H1 (cell line): ENCODE data around the gene F5. TPM values are rescaled to one million over a fixed set of nuclear protein-coding genes. Genes with fewer than 3 reads are reported as not detected.

Experiments
- FOSL1 ChIP-seq: IDR thresholded peaks from 2 replicates; pipeline ENCODE4 v1.6.1; 2011; ENCODE audit warnings: mild to moderate bottlenecking, low read depth, low read length, moderate library complexity; ENCODE audit not compliant: insufficient read depth
- JUND ChIP-seq: IDR thresholded peaks from 2 replicates; pipeline ENCODE4 v1.6.1; 2011; ENCODE audit warnings: mild to moderate bottlenecking, improper control_type of control experiment, low read length
- polyA plus RNA-seq, 7 experiments: library from polyadenylated mRNA; depleted of rRNA in 3 of 7; stranded (reverse) in 5 of 7; unstranded in 2 of 7; fragments of >200 nt in 5 of 7; fragments of 200-250 nt in 2 of 7; gene quantifications; 1 replicate in 5 of 7; 2 replicates in 1 of 7; 4 replicates in 1 of 7; pipeline versions ENCODE4 v1.2.1 to v1.2.3, GENCODE V29; 2011 to 2013; ENCODE audit warnings: missing spikeins in 2 of 7, mixed read lengths in 2 of 7
- total RNA-seq: library from RNA; stranded (reverse); fragmentation: NEBNext Ultra II Directional; extraction: Animal tissue kit (Norgen Biotek cat#: 25700); gene quantifications from 2 replicates; pipeline ENCODE4 v1.2.1, GENCODE V29; 2021
- TF ChIP-seq, protein P1 (sequence below): fragments of 300-600 bp; sonication (generic); IDR thresholded peaks from 2 replicates; pipeline ENCODE4 v1.7.1; 2012; ENCODE audit warnings: low read length, moderate library complexity, mild to moderate bottlenecking, inconsistent platforms; ENCODE audit not compliant: insufficient replicate concordance

F5 gene
- total and polyA plus RNA-seq, 2 of the 8 experiments (the other 6 are each of a cell fraction or from before 2014, with no cell fraction given): 0.04 to 0.06 TPM

GRCh38 chr1:169514566-169515270 is 71.6 kb downstream of the F5 start (continued):
- TF ChIP-seq, protein P1, sequence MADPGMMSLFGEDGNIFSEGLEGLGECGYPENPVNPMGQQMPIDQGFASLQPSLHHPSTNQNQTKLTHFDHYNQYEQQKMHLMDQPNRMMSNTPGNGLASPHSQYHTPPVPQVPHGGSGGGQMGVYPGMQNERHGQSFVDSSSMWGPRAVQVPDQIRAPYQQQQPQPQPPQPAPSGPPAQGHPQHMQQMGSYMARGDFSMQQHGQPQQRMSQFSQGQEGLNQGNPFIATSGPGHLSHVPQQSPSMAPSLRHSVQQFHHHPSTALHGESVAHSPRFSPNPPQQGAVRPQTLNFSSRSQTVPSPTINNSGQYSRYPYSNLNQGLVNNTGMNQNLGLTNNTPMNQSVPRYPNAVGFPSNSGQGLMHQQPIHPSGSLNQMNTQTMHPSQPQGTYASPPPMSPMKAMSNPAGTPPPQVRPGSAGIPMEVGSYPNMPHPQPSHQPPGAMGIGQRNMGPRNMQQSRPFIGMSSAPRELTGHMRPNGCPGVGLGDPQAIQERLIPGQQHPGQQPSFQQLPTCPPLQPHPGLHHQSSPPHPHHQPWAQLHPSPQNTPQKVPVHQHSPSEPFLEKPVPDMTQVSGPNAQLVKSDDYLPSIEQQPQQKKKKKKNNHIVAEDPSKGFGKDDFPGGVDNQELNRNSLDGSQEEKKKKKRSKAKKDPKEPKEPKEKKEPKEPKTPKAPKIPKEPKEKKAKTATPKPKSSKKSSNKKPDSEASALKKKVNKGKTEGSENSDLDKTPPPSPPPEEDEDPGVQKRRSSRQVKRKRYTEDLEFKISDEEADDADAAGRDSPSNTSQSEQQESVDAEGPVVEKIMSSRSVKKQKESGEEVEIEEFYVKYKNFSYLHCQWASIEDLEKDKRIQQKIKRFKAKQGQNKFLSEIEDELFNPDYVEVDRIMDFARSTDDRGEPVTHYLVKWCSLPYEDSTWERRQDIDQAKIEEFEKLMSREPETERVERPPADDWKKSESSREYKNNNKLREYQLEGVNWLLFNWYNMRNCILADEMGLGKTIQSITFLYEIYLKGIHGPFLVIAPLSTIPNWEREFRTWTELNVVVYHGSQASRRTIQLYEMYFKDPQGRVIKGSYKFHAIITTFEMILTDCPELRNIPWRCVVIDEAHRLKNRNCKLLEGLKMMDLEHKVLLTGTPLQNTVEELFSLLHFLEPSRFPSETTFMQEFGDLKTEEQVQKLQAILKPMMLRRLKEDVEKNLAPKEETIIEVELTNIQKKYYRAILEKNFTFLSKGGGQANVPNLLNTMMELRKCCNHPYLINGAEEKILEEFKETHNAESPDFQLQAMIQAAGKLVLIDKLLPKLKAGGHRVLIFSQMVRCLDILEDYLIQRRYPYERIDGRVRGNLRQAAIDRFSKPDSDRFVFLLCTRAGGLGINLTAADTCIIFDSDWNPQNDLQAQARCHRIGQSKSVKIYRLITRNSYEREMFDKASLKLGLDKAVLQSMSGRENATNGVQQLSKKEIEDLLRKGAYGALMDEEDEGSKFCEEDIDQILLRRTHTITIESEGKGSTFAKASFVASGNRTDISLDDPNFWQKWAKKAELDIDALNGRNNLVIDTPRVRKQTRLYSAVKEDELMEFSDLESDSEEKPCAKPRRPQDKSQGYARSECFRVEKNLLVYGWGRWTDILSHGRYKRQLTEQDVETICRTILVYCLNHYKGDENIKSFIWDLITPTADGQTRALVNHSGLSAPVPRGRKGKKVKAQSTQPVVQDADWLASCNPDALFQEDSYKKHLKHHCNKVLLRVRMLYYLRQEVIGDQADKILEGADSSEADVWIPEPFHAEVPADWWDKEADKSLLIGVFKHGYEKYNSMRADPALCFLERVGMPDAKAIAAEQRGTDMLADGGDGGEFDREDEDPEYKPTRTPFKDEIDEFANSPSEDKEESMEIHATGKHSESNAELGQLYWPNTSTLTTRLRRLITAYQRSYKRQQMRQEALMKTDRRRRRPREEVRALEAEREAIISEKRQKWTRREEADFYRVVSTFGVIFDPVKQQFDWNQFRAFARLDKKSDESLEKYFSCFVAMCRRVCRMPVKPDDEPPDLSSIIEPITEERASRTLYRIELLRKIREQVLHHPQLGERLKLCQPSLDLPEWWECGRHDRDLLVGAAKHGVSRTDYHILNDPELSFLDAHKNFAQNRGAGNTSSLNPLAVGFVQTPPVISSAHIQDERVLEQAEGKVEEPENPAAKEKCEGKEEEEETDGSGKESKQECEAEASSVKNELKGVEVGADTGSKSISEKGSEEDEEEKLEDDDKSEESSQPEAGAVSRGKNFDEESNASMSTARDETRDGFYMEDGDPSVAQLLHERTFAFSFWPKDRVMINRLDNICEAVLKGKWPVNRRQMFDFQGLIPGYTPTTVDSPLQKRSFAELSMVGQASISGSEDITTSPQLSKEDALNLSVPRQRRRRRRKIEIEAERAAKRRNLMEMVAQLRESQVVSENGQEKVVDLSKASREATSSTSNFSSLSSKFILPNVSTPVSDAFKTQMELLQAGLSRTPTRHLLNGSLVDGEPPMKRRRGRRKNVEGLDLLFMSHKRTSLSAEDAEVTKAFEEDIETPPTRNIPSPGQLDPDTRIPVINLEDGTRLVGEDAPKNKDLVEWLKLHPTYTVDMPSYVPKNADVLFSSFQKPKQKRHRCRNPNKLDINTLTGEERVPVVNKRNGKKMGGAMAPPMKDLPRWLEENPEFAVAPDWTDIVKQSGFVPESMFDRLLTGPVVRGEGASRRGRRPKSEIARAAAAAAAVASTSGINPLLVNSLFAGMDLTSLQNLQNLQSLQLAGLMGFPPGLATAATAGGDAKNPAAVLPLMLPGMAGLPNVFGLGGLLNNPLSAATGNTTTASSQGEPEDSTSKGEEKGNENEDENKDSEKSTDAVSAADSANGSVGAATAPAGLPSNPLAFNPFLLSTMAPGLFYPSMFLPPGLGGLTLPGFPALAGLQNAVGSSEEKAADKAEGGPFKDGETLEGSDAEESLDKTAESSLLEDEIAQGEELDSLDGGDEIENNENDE: no peak
- TF ChIP-seq JUND: no peak
- no peak for TF ChIP-seq FOSL1
